GM12873 (cell line): Measurements from ENCODE around the gene NUCKS1.

Experiments used
- CTCF ChIP-seq: IDR thresholded peaks from 2 replicates; pipeline ENCODE4 v1.5.1; 2012; ENCODE audit warnings: low read depth, mild to moderate bottlenecking, moderate library complexity, low read length, control low read depth; ENCODE audit not compliant: insufficient read depth; ENCODE audit errors: missing control alignments

The NUCKS1 gene

GRCh38 chr1:205701420-205701819 lies 48.6 kb downstream of the NUCKS1 start:
- TF ChIP-seq CTCF, result no peak

GRCh38 chr1:205700865-205701401 lies 49.0 kb downstream of the NUCKS1 start:
- TF ChIP-seq CTCF, result no peak

DNA sequence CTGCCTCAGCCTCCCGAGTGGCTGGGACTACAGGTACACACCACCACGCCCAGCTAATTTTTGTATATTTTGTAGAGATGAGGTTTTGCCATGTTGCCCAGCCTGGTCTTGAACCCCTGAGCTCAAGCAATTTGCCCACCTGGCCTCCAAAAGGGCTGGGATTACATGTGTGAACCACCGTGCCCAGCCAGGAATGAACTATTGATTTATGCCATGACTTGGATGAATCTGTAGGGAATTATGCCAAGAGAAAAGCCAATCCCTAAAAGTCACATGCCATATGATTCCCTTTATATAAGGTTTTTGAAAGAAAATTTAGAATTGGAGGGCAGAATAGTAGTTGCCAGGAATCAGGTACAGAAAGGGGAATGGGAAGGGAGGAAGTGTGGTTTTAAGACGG lies 50.6 kb downstream of the NUCKS1 start:
- no peak for TF ChIP-seq CTCF

GRCh38 chr1:205698921-205699320 lies 51.1 kb downstream of the NUCKS1 start:
- no peak for TF ChIP-seq CTCF

GRCh38 chr1:205693421-205693991 lies 56.5 kb downstream of the NUCKS1 start:
- no peak for TF ChIP-seq CTCF

DNA sequence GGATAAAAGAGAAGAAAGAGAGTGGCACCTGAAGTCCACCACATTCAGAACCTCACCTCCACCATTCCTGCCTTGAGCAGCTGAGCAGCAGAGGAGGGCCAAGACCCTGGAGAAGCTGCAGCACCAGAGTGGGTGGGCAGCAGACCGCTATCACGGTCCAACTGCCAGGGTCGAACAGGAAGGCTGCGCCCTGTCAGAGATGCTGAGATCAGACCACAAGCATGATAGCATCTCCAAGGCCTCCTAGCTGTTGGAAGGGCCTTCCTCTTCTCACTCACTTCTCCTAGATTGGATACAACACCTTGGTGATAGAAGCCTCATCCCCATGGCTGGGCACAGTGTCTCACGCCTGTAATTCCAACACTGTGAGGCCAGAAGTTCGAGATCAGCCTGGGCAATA lies 57.6 kb downstream of the NUCKS1 start:
- TF ChIP-seq CTCF, result no peak

DNA sequence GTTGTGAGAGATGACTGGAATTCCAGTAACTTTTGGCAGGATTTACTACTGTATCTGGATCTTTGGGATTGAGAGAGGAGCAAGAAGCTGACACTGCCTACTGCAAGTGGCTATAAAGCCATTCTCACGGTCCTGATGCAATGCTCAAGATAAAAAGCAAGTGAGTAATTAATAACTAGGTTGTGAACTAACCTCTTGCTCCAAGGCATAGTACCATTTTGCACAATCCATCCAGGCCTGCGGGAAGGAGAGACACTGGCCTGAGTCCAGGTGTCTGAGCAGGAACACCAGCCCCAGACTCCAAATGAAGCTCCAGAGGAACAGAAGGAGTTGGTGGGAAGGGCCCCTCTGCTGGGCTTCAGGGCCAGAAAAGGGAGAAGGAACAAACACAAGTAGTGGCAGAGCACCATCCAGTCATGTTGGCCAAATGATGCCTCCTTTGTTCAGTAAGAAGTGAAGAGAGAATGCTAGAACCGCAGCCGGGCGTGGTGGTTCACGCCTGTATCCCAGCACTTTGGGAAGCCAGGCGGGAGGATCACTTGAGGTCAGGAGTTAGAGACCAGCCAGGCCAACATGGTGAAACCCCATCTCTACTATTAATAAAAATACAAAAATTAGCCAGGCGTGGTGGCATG lies 59.7 kb downstream of the NUCKS1 start:
- TF ChIP-seq CTCF, result no peak
